Globus pallidus (tissue), 1 donor: Measurements from ENCODE around the gene NBDY.

Source experiments
- DNase-seq: peaks from one replicate; pipeline ENCODE4 v3.0.0-alpha.2; 2015; ENCODE audit warnings: low spot score

The NBDY gene

DNA sequence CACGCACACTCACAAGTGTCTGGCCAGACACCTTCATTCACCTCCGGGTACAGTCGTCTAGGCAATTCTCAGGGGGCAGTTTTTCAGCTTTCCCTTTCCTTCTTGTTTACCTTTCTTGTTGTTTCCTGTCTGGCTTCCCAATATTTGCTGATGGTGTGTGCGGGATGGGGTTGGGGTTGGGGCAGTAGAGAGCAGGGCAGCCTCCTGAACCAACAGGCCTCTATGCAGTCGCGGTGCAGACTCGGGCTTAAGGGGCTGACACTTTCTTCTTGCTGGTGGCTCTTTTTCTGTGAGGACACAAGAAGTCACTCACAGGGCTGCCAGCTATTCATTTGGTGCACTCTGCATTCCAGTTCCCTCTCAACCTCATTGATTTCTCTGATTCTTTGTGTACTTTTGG, 56.4 kb downstream of the NBDY start:
- no peak for DNase-seq

DNA sequence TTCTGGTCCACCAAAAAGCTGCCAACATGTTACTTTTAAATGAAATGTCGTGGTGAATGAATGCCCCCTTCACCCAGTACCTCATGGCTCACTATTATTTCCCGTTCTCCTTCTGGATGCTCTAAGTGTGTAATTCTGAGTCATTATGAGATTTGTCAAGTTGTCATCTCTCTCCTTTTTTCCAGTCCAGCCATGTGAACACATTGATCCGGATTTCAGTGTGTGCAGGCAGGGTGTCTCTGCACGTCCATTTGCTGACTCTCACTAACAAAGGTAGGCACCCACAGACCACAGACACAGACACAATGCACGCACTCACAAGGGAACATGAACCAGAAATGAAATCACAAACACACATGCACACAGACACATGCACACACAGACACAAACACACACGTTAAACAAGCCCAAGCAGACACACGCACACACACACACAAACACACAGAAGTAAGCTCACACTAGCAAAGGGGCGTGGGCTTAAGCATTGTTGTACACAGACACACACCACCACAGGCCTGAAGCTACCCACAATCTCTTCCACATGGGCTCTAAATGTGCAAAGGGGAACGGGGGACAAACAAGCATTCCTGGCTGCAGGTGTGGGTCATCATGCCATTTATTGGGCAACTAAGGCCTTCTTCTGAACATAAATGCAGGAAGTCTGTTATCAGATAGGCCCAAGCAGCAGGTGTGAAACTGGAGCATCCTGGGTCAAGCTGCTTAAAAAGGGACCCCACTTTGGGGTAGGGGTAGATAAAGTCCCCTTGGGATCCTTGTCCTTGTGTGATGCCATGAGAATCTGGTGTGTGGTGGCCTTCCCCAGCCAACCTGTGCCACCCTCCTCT, 58.1 kb downstream of the NBDY start:
- no peak for DNase-seq

GRCh38 chrX:56787734-56788152, 58.7 kb downstream of the NBDY start:
- DNase-seq, result no peak

GRCh38 chrX:56788229-56788628, 59.2 kb downstream of the NBDY start:
- DNase-seq, result peak; percentile 55

DNA sequence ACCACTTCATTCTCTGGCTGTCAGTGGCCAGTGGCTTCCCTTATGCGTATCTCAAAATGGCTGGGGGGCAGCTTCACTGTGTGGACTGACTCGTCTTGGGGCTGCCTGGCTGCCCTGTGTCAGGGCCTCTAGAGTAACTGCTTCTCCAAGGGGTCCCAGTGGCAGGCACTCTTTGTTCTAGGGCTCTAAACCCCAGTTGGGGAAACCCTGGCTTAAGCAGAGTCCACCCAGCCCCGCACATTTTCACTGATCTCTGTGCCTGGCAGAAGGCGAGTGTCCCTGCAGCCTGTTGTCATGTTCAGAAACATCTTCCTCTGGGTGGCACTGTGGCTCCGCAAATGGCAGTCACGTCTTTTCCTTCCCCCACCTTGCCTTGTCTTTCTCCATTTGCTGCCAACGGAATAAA, 59.7 kb downstream of the NBDY start:
- DNase-seq, result peak; percentile 55

GRCh38 chrX:56789518-56790070, 60.6 kb downstream of the NBDY start:
- DNase-seq, result no peak

DNA sequence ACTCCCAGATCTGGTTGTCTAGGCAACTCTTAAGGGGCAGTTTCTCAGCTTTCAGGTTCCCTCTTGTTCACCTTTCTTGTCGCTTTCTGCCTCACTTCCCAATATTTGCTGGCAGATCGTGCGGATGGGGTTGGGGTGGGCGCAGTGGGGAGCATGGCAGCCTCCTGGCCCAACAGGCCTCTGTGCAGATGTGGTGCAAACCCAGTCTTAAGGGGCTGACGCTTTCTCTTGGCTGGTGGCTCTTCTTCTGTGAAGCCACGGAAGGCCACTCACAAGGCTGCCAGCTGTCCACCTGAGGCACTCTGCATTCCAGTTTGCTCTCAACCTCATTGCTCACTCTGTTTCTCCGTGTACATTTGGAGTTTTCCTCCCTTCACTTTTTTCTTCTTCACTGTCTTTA, 61.7 kb downstream of the NBDY start:
- DNase-seq, result no peak

DNA sequence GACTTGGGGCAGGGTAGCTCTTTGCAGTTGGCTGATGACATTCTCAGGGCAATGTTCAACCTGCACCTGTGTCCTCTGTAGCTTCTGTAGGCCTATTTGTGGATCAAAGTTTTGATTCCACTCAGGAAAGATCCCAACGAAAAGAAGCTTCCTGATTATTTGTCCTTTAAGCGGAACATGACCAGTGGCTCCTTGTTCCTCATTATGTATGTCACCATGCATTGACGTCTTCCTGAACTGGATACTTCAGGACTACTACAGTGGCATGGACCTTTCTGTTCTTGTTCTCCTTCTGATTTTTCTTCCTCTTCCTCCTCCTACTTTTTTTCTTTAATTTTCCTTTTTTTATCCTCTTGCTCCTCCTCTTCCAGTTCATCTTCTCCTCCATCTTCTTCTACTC, 62.4 kb downstream of the NBDY start:
- DNase-seq, result no peak

DNA sequence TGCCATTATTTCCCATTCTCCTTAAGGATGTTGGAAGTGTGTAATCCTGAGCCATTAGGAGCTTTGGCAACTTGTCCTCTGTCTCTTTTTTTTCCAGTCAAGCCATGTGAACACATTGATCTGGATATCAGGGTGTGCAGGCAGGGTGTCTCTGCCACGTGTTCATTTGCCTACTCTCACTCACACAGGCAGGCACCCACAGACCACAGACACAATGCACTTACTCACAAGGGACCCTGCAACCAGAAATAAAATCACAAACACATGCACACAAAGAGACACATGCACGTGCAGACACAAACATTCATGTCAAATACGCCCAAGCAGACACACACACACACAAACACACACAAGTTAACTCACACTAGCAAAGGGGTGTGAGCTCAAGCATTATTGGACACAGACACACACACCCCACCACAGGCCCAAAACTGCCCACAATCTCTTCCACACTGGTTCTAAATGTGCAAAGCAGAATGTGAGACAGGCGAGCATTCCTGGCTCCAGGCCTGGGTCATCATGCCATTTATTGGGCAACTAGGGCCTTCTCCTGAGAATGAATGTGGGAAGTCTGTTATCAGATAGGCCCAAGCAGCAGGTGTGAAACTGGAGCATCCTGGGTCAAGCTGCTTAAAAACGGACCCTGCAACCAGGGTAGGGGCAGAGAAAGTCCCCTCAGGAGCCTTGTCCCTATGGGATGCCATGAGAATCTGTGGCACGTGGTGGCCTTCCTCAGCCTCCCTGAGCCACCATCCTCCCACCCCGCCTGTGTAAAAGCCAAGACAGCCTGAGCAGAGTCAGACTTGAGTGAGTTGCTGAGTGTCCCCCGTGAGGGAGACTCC, 63.4 kb downstream of the NBDY start:
- DNase-seq, result no peak

GRCh38 chrX:56793112-56793430, 64.0 kb downstream of the NBDY start:
- no peak for DNase-seq

GRCh38 chrX:56793521-56794320, 64.7 kb downstream of the NBDY start:
- DNase-seq, result no peak

DNA sequence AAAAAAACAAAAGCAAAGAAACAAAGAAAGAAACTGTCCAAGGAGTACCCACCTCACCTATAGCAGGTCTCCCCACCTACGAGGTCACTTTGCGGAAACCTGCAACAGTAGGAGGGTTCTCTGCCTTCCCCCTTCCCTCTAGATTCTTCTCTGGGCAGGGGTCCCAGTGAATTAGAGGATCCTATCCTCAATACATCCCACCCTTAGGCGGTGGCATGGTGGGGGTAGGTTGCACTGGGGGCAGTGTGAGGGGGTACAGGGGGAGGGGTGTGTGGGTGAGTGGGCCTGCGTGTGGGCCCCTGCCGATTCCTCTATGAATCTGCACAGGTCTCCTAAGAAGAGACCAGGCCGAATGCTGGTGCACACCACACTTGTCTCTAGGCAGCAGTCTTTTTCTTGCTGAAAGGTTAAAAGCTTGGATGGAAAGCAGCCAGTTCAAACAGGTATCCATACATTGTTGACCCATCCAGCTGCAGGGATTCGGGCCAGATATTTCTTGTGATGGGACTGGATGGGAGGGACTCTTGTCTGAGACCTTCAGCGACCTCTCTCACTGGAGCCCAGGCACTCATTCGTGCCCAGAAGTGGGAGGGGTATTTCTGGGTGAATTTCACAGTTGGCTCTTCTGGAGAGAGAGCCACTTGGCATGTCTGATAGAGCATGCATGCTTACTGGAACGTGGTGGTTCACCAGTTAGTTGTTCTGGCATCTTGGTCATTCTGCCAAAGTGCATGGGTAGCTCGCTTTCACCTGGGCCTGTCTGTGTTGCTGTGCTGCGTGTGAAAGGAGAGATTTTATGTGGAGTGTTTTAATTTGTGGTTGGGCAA, 65.6 kb downstream of the NBDY start:
- no peak for DNase-seq

DNA sequence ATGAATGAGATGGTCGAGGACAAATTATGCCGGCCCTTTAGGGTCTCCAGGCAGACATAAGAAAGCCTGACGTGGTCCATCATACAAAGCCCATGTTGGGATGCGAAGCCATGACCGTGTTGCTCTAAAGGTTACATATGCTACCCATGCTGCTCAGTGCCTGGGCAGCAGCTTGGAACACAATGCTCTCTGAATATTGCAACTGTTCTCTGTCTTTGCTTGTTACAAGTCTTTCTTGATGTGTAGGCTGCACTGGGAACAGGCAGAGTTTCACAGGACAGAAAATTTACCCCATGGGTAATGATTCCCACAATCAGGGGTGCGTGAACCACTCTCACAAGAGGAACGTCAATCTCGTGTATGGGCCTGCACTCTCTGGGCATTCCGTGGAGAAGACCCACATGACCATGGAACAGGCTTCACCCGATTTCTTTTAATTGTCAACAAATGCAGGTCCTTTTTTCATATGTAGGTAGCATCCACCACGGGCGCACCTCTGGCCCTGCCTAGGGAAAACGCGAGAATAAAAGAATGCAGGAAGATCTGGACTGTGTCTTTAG, 66.3 kb downstream of the NBDY start:
- no peak for DNase-seq

- no peak for DNase-seq
Measured at GRCh38 chrX:56796641-56797395, 67.8 kb downstream of the NBDY start.

DNA sequence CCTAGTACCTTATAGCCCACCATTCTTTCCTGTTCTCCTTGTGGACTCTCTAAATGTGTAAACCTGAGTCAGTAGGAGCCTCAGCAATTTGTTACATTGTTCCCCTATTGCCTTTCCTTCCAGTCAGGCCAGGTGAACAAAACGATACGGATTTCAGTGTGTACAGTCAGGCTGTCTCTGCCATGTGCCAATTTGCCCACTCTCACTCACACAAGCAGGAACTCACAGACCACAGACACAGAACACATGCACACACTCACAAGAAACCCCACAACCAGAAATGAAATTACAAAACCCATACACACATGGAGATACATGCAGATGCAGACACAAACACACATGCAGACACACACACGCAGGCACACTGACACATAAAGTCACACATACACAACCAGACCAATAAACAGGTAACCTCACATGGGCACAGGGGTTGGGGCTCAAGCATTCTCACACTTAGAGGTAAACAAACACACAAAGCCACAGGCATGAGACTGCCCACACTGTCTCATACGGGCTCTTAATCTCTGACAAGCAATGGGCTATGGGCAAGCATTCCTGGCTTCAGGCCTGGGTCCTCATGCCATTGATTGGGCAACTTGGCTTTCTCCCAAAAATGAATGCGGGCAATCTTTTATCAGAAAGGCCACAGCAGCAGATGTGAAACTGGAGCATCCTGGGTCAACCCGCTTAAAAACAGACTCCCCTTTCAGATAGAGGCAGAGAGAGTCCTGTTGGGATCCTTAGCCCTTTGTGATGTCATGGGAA, 68.7 kb downstream of the NBDY start:
- DNase-seq, result no peak

GRCh38 chrX:56798339-56798711, 69.3 kb downstream of the NBDY start:
- no peak for DNase-seq

- DNase-seq, result no peak
Measured at GRCh38 chrX:56798866-56799758, 70.1 kb downstream of the NBDY start.

GRCh38 chrX:56800307-56800706, 71.3 kb downstream of the NBDY start:
- no peak for DNase-seq
